GM20000 (cell line): ENCODE data around the gene MTHFS.
"Not testable (repeated sequence)": the region's sequence is repeated elsewhere in the genome, so short reads cannot be mapped to it uniquely, and the experiment has no call there.

Experiments
- DNase-seq: peaks from one replicate; pipeline ENCODE4 v3.0.0; 2012; ENCODE audit warnings: low spot score
- TF ChIP-seq, protein P1 (sequence below): IDR thresholded peaks from 2 replicates; pipeline ENCODE4 v1.5.1; 2012; ENCODE audit warnings: mild to moderate bottlenecking, control low read depth; ENCODE audit errors: extremely low read depth, missing control alignments

MTHFS gene

DNA sequence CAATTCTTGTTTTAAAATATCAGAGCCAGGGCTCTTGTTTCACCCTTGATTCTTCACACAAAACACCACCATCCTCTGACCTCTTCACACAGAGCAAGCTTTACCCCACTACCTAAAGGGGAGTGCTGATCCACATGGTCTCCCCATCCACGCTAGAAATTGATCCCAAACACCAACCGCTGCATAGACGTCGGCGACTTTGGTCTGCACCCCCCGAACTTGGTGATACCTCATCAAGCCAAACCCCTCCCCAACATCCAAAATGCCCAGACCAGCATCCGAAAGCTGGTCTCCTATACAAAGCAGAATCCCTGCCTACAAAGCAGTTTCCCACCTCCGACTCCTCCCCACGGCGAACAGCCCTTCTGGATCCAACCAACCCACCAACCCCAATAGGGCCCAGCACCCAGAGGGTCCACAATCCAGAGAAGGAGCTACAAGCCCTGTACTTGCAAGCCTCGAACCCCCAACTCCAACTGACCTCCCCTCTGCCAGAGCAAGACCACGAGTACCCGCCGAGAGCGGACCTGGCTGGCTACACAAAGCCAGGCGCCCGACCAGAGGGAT is 25.8 kb upstream of the MTHFS start:
- no peak for DNase-seq
- TF ChIP-seq, protein P1, sequence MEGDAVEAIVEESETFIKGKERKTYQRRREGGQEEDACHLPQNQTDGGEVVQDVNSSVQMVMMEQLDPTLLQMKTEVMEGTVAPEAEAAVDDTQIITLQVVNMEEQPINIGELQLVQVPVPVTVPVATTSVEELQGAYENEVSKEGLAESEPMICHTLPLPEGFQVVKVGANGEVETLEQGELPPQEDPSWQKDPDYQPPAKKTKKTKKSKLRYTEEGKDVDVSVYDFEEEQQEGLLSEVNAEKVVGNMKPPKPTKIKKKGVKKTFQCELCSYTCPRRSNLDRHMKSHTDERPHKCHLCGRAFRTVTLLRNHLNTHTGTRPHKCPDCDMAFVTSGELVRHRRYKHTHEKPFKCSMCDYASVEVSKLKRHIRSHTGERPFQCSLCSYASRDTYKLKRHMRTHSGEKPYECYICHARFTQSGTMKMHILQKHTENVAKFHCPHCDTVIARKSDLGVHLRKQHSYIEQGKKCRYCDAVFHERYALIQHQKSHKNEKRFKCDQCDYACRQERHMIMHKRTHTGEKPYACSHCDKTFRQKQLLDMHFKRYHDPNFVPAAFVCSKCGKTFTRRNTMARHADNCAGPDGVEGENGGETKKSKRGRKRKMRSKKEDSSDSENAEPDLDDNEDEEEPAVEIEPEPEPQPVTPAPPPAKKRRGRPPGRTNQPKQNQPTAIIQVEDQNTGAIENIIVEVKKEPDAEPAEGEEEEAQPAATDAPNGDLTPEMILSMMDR, result no peak

DNA sequence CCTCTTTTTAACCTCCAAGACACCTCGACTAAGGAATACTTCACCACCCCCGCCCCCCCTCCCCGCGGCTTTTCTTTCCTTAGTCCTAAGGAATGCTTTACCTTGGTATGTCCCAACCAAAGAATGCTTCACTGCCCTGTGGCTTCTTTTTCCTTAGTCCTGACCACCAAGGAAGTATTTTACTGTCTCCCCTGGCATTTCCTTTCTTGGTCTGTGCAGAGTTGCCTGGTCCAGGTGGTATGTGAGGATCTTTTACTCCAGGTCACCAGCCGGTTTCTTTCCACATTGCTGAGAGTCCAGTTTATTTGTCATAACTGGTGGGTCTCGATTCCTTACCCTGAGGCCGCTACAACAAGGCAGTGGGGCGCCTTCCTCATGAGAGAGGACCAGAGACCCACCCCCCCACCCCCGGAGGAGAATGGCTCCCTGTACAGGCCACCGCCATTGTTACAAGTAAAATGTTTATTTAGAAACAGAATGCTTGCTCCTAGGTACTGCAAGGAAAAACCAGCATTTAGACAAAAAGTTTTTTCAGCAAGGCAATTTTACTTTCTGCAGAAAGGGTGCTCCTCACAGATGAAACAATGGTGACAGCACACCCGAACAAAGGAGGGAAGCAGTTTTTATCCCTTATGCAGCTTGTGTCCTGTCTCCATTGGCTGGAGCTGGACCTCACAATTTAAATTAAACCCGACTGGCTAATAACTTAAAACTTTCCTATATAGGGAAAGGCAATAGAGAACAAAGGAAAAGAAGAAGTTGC is 23.1 kb upstream of the MTHFS start:
- TF ChIP-seq, protein P1, result no peak
- no peak for DNase-seq

DNA sequence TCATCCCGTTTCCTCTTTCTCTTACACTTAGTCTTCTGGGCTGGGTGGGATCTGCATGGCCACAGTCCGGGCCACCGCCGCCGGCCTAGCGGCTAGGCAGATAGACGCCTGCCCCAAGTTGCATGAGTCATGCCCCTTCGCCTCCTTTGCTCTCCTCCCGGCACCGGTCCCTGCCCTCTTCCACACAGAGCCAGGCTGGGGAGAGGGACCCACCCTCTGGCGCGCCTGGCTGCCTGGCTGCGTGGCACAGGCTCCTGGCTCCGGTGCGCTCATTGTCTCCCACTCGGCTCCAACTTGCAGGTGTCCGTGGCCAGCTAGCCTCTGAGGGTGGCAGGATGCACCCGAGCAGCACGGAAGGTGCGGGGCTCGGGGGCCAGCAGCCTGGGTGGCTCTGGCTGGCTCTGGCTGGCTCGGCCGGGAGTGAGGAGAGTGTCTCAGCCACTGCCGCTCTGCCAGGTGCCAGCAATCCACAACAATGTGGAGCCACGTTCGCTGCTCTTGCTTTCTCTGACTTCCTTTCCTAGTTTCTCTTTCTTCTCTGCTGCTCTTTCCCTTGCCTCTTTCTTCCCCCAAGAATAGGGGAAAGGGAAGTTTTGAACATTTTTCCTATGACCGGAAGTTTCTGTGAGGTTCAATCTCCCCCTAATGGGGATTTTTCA is 22.4 kb upstream of the MTHFS start:
- DNase-seq, result no peak
- TF ChIP-seq, protein P1, result no peak

DNA sequence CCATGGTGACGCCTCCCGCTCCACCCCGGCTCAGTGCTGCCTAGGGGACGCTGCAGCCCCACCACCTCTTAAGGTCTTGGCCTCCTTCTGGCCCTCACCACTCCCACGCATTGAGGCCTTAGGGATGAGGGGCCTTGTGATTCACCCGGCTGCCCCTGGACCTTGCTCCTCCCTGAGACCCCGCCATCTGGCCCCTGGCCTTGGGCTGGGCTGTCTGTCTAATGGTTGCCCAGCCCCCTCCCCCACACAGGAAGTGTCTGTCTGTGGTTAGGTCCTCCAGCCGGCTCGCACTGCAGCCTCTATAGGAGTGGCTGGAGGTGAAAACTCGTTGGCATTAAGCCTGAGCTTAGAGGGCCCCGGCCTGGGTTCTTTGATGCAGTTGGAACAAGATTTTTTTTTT is 21.5 kb upstream of the MTHFS start:
- TF ChIP-seq, protein P1, result no peak
- DNase-seq, result no peak

DNA sequence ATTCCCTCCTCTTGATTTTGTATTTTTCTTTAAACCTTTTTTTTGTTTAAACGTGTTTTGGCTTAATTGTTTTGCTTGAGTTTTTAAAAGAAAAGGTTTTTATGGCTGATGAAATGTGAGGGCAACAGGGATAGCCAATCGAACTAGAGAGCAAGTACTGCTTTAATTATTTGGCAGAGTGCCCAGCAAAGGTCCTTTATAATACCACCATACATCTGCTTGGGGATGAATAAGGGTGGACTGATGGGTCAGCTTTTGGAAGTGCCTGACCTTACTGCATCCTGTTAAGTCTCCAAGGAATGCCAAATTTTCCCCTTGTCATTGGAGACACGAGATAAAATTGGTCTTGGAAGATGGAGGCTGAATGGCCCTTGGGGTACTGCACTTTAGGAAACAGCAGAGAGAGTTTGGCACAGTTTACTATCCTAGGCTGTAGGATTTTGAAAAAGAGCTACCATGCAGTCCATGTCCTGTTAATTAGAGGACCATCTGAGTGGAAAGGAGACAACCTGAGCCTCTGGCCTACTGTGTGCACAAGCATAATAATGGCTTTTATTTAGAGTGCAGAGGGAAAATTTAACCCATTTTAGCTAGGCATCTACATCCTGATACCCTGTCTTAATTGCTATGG is 19.8 kb upstream of the MTHFS start:
- TF ChIP-seq, protein P1, result no peak
- no peak for DNase-seq

DNA sequence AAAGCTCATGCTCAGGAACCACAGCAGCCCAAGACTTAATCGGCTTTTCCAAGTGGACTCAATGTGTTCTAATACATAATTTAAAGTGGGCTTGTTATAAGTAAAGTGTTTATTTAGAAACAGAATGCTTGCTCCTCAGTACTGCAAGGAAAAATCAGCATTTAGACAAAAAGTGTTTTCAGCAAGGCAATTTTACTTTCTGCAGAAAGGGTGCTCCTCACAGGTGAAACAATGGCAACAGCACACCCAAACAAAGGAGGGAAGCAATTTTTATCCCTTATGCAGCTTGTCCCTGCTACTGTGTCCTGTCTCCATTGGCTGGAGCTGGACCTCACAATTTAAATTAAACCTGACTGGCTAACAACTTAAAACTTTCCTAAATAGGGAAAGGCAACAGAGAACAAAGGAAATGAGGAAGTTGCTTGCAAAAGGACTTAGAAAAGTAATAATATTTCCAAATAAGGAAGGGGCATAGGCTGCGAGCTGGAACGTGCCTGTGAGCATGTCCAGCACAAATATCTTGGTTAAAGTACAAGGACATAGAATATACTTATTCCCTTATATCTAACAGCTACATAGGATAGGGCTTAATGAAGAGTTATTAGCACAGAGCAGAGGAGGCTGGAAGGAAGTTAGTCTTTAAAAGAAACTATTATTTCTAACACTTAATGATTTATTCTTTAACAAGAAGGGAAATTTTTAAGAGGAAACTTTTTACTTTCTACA is 19.1 kb upstream of the MTHFS start:
- not testable (repeated sequence) for DNase-seq

DNA sequence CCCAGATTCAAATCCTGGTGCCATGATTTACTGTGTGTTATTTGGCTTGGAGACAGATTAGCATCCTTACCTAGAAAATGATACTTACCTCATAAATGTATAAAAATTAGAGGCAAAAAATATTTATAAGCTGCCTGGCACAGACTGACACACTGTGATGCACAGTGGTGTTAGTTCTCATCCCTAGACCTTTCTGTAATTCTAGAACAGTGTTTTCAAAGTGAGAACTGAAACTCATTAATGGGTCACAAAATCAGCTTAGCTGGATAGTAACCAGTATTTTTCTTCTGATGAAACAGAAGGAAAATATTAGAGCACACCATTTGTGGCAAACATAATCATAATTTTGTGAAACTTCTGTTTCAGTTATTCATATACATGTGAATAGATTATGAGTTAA is 17.9 kb upstream of the MTHFS start:
- TF ChIP-seq, protein P1, result no peak
- DNase-seq, result no peak

DNA sequence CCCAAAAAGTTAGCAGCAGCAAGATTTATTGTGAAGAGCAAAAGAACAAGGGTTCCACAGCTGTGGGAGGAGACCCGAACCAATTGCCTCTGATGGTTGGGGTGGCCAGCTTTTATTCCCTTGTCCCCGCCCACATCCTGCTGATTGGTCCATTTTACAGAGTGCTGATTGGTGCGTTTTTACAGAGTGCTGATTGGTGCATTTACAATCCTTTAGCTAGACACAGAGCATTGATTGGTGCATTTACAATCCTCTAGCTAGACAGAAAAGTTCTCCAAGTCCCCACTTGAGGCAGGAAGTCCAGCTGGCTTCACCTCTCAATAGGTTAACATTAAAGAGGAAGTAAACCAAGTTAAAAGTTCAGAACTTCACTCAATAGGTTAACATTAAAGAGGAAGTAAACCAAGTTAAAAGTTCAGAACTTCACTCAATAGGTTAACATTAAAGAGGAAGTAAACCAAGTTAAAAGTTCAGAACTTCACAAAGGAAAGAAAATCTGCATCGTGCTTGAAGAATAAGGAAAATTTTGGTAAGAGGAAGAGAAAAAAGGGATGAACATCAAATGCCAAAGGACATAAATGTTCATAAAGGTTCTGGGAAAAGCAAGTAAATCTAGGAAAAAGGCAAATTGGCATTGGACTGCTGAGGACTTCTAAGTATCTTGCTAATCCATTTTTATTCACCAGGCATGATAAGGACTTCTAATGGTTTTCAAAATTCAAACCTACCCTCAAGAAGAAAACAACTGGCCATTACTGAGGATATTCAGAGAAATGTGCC is 12.9 kb upstream of the MTHFS start:
- DNase-seq, result not testable (repeated sequence)
